Nephron progenitor cell (in vitro differentiated cells): Measurements from ENCODE around the gene ATN1.

Source experiments
- DNase-seq: peaks from one replicate; pipeline ENCODE4 v3.0.0; 2021
- H3K27ac Mint-ChIP-seq: 2 replicates; pipeline ENCODE4 v1.8.0; 2021; ENCODE audit warnings: mild to moderate bottlenecking, moderate library complexity, mixed read lengths
- H3K27me3 Mint-ChIP-seq: 2 replicates; pipeline ENCODE4 v1.8.0; 2021; ENCODE audit warnings: mild to moderate bottlenecking, low read depth, mixed read lengths; ENCODE audit not compliant: poor library complexity
- H3K36me3 Mint-ChIP-seq: 2 replicates; pipeline ENCODE4 v1.8.0; 2021; ENCODE audit warnings: low read depth, mixed read lengths
- H3K4me1 Mint-ChIP-seq: 2 replicates; pipeline ENCODE4 v1.8.0; 2021; ENCODE audit warnings: mixed read lengths
- H3K4me3 Mint-ChIP-seq: 2 replicates; pipeline ENCODE4 v1.8.0; 2021; ENCODE audit warnings: mild to moderate bottlenecking, moderate library complexity, mixed read lengths
- H3K9me3 Mint-ChIP-seq: 2 replicates; pipeline ENCODE4 v1.8.0; 2021; ENCODE audit warnings: mild to moderate bottlenecking, moderate library complexity, mixed read lengths
- CTCF ChIP-seq: fragments of 200-600 bp; sonication (generic); IDR thresholded peaks from 2 replicates; pipeline ENCODE4 v1.5.0; 2021; ENCODE audit warnings: antibody characterized with exemption

ATN1 gene

GRCh38 chr12:6942331-6942665 is 14.5 kb downstream of the ATN1 start:
- Mint-ChIP-seq H3K9me3 (no peaks in the 10 kb centered on the region), H3K27me3 (peaks cover 2% of the 10 kb centered on the region), H3K4me3 (no peak overlapping the region), H3K27ac (peak overlapping the region; percentile 100), H3K4me1 (peaks cover 85% of the 10 kb centered on the region), H3K36me3 (peaks cover 29% of the 10 kb centered on the region)
- no peak for DNase-seq
- TF ChIP-seq CTCF, result no peak

GRCh38 chr12:6943389-6943721 is 15.6 kb downstream of the ATN1 start:
- peak overlapping the region; percentile 86 for H3K4me3 Mint-ChIP-seq
- peaks cover 2% of the 10 kb centered on the region for H3K27me3 Mint-ChIP-seq
- H3K9me3 Mint-ChIP-seq, result no peaks in the 10 kb centered on the region
- DNase-seq, result peak; percentile 71
- H3K36me3 Mint-ChIP-seq, result peaks cover 29% of the 10 kb centered on the region
- TF ChIP-seq CTCF, result no peak
- peak overlapping the region; percentile 100 for H3K27ac Mint-ChIP-seq
- peaks cover 80% of the 10 kb centered on the region for H3K4me1 Mint-ChIP-seq

- H3K4me3 Mint-ChIP-seq, result peak within 1 kb of the TSS; percentile 86
- TF ChIP-seq CTCF, result no peak
- peak within 1 kb of the TSS; percentile 100 for H3K27ac Mint-ChIP-seq
- peaks cover 29% of the 10 kb centered on the region for H3K36me3 Mint-ChIP-seq
- peaks cover 2% of the 10 kb centered on the region for H3K27me3 Mint-ChIP-seq
- H3K4me1 Mint-ChIP-seq, result peaks cover 79% of the 10 kb centered on the region
- no peaks in the 10 kb centered on the region for H3K9me3 Mint-ChIP-seq
- peak; percentile 64 for DNase-seq
These were observed 16.1 kb downstream of the ATN1 start, which contains the start of the genes C12orf57 and RNU7-1 for GRCh38 chr12:6943722-6944380. Gene C12orf57, plus strand, starts transcription at chr12:6944022. Its CDS starts 100 bp downstream, at chr12:6944122. Gene RNU7-1, plus strand, starts transcription at chr12:6943816.

GRCh38 chr12:6944381-6945186 is 16.8 kb downstream of the ATN1 start:
- no peaks in the 10 kb centered on the region for H3K27me3 Mint-ChIP-seq
- peak overlapping the region; percentile 100 for H3K27ac Mint-ChIP-seq
- H3K9me3 Mint-ChIP-seq, result no peaks in the 10 kb centered on the region
- H3K4me1 Mint-ChIP-seq, result peaks cover 71% of the 10 kb centered on the region
- TF ChIP-seq CTCF, result peak; percentile 59
- peaks cover 22% of the 10 kb centered on the region for H3K36me3 Mint-ChIP-seq
- peak; percentile 87 for DNase-seq
- peak overlapping the region; percentile 86 for H3K4me3 Mint-ChIP-seq

GRCh38 chr12:6945613-6946012 is 17.9 kb downstream of the ATN1 start:
- Mint-ChIP-seq H3K4me1 (peaks cover 66% of the 10 kb centered on the region), H3K4me3 (peak overlapping the region; percentile 86), H3K36me3 (peaks cover 13% of the 10 kb centered on the region), H3K27me3 (no peaks in the 10 kb centered on the region), H3K27ac (peak overlapping the region; percentile 84), H3K9me3 (no peaks in the 10 kb centered on the region)
- no peak for TF ChIP-seq CTCF
- DNase-seq, result no peak
